Thyroid gland (tissue), 4 donors: ENCODE data around the gene EFCAB6. TPM values are rescaled to one million over a fixed set of nuclear protein-coding genes. Genes with fewer than 3 reads are reported as not detected.

Experiments
- DNase-seq, 2 donors: peaks; one replicate each; pipeline ENCODE4 v3.0.0-alpha.2; 2019
- H3K27ac ChIP-seq, 3 donors: fragments of 200-600 bp; sonication (generic); 1 replicate in 2 of 3; 2 replicates in 1 of 3; pipeline ENCODE4 v1.5.1; 2016 to 2019; ENCODE audit warnings: mild to moderate bottlenecking in 1 of 3, moderate library complexity in 1 of 3
- H3K27me3 ChIP-seq: fragments of 200-600 bp; sonication (generic); one replicate; pipeline ENCODE4 v1.5.1; 2019
- H3K36me3 ChIP-seq, 2 donors: fragments of 200-600 bp; sonication (generic); one replicate each; pipeline ENCODE4 v1.5.1; 2016 to 2019
- H3K4me1 ChIP-seq, 2 donors: fragments of 200-600 bp; sonication (generic); one replicate each; pipeline ENCODE4 v1.5.1; 2017 to 2019
- H3K4me3 ChIP-seq, 3 donors: fragments of 200-600 bp; sonication (generic); replicated peaks in 1 of 3; 1 replicate in 2 of 3; 2 replicates in 1 of 3; pipeline ENCODE4 v1.5.1; 2016; ENCODE audit warnings: mild to moderate bottlenecking in 1 of 3
- H3K9me3 ChIP-seq: fragments of 200-600 bp; sonication (generic); one replicate; pipeline ENCODE4 v1.5.1; 2017
- POLR2A ChIP-seq, 2 donors: fragments of 450-650 bp; IDR thresholded peaks; one replicate each; pipeline ENCODE4 v1.6.1; 2017; ENCODE audit warnings: antibody characterized with exemption in 2 of 2, mild to moderate bottlenecking in 2 of 2, moderate library complexity in 1 of 2
- WGBS, 2 donors: methylation state at CpG; one replicate each; pipeline ENCODE4 v1.1.5; 2017; 5-methylcytosine and 5-hydroxymethylcytosine counted together
- intact Hi-C: fragments of 100-400 bp; cut with DNase I; formaldehyde crosslinking; loops from one replicate; pipeline ENCODE4 v1.15.1; 2023
- total RNA-seq, 4 donors: library from RNA; depleted of rRNA; stranded (reverse); fragments of >200 nt; gene quantifications; one replicate each; pipeline ENCODE4 v1.2.3, GENCODE V29; 2016
- TF ChIP-seq, protein P1 (sequence below), 6 experiments: fragments of 200-600 bp in 3 of 6; fragments of 450-650 bp in 3 of 6; sonication (generic) in 3 of 6; IDR thresholded peaks; one replicate each; pipeline ENCODE4 v1.5.1; 2016 to 2019; ENCODE audit warnings: antibody characterized with exemption in 6 of 6, mild to moderate bottlenecking in 2 of 6, inconsistent platforms in 1 of 6, moderate library complexity in 1 of 6

Gene EFCAB6
- total RNA-seq, 4 donors from 2014 or later: 10.9 to 26.1 (median 14.1) TPM

DNA sequence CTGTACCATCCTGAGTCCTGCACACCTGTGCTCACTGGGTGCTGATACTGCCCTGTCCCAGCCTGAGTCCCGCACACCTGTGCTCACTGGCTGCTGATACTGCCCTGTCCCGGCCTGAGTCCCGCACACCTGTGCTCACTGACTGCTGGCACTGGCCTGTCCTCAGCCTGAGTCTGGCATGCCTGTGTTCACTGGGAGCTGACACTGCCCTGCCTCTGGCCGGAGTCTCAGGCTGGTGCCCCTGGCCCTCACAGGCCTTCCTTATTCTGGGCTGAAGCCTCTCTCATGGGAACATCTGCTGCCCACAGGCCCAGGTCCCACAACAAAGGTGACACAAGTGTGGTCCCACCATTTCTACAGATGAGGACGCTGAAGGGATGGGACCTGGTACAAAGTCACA lies 285.2 kb downstream of the EFCAB6 start:
- no peaks in the 10 kb centered on the region for H3K9me3 ChIP-seq
- no peak for TF ChIP-seq POLR2A (IDR thresholded peaks at IDR 0.05)
- TF ChIP-seq, protein P1, sequence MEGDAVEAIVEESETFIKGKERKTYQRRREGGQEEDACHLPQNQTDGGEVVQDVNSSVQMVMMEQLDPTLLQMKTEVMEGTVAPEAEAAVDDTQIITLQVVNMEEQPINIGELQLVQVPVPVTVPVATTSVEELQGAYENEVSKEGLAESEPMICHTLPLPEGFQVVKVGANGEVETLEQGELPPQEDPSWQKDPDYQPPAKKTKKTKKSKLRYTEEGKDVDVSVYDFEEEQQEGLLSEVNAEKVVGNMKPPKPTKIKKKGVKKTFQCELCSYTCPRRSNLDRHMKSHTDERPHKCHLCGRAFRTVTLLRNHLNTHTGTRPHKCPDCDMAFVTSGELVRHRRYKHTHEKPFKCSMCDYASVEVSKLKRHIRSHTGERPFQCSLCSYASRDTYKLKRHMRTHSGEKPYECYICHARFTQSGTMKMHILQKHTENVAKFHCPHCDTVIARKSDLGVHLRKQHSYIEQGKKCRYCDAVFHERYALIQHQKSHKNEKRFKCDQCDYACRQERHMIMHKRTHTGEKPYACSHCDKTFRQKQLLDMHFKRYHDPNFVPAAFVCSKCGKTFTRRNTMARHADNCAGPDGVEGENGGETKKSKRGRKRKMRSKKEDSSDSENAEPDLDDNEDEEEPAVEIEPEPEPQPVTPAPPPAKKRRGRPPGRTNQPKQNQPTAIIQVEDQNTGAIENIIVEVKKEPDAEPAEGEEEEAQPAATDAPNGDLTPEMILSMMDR (IDR thresholded peaks at IDR 0.05): no peak
- no peak overlapping the region for H3K27ac ChIP-seq
- no peak overlapping the region for H3K4me3 ChIP-seq
- DNase-seq: no peak
- H3K36me3 ChIP-seq: no peaks in the 10 kb centered on the region
- H3K4me1 ChIP-seq: peaks cover 10 to 11% of the 10 kb centered on the region in 2 donors
- intact Hi-C loops: no loop called here
- WGBS, 2 donors: 88 to 100% methylated on average over 2 to 5 of the region's 5 CpGs
- no peaks in the 10 kb centered on the region for H3K27me3 ChIP-seq

DNA sequence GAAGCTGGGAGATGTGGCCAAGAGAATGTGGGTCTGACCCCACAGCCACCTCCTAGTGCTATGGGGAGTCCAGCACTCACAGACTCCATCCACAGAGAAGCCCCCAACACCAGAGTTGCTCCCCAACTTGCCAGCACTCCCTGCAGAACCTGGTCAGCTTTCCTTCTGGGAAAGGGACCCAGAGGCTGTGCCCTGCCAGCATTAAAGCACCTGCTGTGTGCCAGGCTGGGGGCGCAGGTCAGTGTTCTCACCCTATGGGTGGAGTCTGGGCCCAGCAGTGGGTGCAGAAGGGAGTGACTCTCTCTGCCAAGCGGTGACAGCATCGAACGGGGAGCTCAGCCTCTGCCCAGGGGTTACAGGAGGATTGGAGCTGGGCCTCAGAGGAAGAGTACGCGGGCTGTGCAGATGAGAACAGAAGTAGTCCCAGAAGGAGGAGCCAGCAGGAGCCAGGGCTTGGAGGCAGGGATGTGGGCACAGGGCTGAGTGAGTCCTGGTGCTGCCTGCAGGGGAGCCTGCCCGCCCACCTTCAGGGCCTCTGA lies 285.9 kb downstream of the EFCAB6 start:
- no peak overlapping the region for H3K4me3 ChIP-seq
- no peak for TF ChIP-seq POLR2A (IDR thresholded peaks at IDR 0.05)
- TF ChIP-seq, protein P1 (IDR thresholded peaks at IDR 0.05): no peak
- intact Hi-C loops: no loop called here
- no peaks in the 10 kb centered on the region for H3K9me3 ChIP-seq
- H3K27ac ChIP-seq: no peak overlapping the region
- 73% methylated on average over 6 of the region's 7 CpGs; no CpG with 5 or more reads in 1 of the 2 donors for WGBS, 2 donors
- H3K36me3 ChIP-seq: no peaks in the 10 kb centered on the region
- DNase-seq: peak; percentile 6 to 12
- no peaks in the 10 kb centered on the region for H3K27me3 ChIP-seq
- H3K4me1 ChIP-seq: peaks cover 10 to 11% of the 10 kb centered on the region in 2 donors

DNA sequence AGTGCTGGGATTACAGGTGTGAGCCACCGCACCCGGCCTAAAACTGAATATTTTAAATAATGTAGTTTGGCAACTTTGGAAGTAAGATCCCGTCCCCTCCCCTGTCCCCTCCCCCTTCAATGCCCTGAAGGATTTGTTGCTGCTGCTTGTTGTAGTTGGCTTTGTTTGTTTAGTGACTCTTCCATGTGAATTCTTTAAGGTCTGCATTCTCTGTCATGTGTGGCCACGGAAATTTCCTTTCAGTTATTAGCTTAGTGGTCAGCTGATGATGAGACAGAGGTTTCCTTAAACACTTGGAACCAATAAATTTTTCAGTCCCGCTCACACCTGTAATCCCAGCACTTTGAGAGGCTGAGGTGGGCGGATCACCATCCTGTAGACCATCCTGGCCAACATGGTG lies 290.4 kb downstream of the EFCAB6 start:
- H3K4me1 ChIP-seq: peaks cover 10 to 11% of the 10 kb centered on the region in 2 donors
- no peak for DNase-seq
- intact Hi-C loops: no loop called here
- no peaks in the 10 kb centered on the region for H3K9me3 ChIP-seq
- no peaks in the 10 kb centered on the region for H3K27me3 ChIP-seq
- 72% methylated on average over 6 of the region's 6 CpGs for WGBS, 2 donors
- TF ChIP-seq, protein P1 (IDR thresholded peaks at IDR 0.05): no peak
- TF ChIP-seq POLR2A (IDR thresholded peaks at IDR 0.05): no peak
- H3K27ac ChIP-seq: no peak overlapping the region
- H3K4me3 ChIP-seq: no peak overlapping the region
- H3K36me3 ChIP-seq: no peaks in the 10 kb centered on the region

DNA sequence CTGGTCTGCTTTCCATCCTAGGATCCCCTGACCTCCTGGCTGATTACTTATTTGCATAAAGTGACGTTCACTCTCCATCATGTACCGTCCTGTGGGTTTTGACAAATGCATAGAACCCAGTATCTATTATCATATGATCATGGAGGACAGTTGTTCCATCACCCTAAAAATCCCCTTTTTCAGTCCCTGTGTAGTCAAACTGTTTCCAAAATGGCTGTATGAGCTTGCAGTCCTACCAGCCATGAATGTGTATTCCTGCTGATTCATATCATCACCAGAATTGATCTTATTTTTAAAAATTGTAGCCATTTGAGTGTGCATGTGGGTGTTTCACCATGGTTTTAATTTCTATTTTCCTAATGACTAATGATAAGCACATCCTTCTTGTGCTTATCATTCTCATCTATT lies 291.5 kb downstream of the EFCAB6 start:
- intact Hi-C loops: no loop called here
- no peaks in the 10 kb centered on the region for H3K9me3 ChIP-seq
- TF ChIP-seq POLR2A (IDR thresholded peaks at IDR 0.05): no peak
- TF ChIP-seq, protein P1 (IDR thresholded peaks at IDR 0.05): no peak
- 69 to 70% methylated on average over 2 of the region's 2 CpGs for WGBS, 2 donors
- peaks cover 3 to 4% of the 10 kb centered on the region in 2 donors for H3K4me1 ChIP-seq
- H3K36me3 ChIP-seq: no peaks in the 10 kb centered on the region
- DNase-seq: no peak
- H3K27ac ChIP-seq: no peak overlapping the region
- H3K27me3 ChIP-seq: no peaks in the 10 kb centered on the region
- no peak overlapping the region for H3K4me3 ChIP-seq

DNA sequence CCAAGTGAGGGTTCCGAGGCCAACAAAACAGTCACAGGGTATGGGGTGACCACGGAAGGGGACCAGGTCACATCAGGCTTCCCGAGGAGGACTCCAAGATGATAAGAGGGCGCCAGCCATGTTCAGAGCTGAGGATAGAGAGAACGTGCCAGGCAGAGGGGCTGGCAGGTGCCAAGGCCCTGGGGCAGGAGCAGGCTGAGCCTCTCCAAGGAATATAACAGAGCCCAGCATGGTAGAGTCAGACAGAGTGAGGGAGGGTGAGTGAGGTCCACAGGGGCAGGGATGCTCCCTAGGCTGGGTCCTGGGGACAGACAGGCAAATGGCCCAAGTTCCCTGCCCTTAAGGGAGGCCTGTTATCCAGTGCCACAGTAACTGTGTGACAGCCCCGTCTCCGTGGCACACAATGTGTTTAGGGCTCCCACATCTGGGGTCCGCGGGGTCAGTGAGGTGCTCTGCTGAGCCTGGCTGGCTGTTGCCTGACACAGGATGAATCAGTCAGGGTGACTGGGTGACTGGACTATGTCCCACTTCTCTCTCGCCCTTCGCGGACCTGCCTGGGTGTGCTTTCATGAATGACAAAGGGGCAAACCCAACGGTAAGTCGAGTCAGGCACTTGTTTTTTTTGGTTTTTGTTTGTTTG lies 295.0 kb downstream of the EFCAB6 start:
- Histone ChIP-seq H3K4me3 (no peak overlapping the region), H3K27ac (no peak overlapping the region), H3K27me3 (no peaks in the 10 kb centered on the region), H3K4me1 (no peaks in the 10 kb centered on the region), H3K9me3 (no peaks in the 10 kb centered on the region), H3K36me3 (no peaks in the 10 kb centered on the region)
- 88 to 90% methylated on average over 10 to 12 of the region's 14 CpGs for WGBS, 2 donors
- DNase-seq: no peak
- TF ChIP-seq, protein P1 (IDR thresholded peaks at IDR 0.05): no peak
- TF ChIP-seq POLR2A (IDR thresholded peaks at IDR 0.05): no peak
- intact Hi-C loops: no loop called here
